Spinal cord (tissue), 10 donors: Measurements from ENCODE around the gene MEIS1. TPM values are rescaled to one million over a fixed set of nuclear protein-coding genes. Genes with fewer than 3 reads are reported as not detected.

Experiments
- DNase-seq, 6 donors: peaks; one replicate each; pipeline versions ENCODE4 v3.0.0 to v3.0.0-alpha.2; 2013 to 2015; ENCODE audit warnings: low spot score in 6 of 6, low read depth in 4 of 6
- H3K27ac ChIP-seq: one replicate; pipeline ENCODE4 v1.5.1; 2013; ENCODE audit warnings: low read depth, low read length, control low read depth
- H3K27me3 ChIP-seq: one replicate; pipeline ENCODE4 v1.6.1; 2013; ENCODE audit warnings: low read length; ENCODE audit not compliant: control insufficient read depth, insufficient read depth
- H3K36me3 ChIP-seq: one replicate; pipeline ENCODE4 v1.6.1; 2013; ENCODE audit warnings: low read length; ENCODE audit not compliant: control insufficient read depth, insufficient read depth
- H3K4me1 ChIP-seq: one replicate; pipeline ENCODE4 v1.6.1; 2013; ENCODE audit warnings: low read length; ENCODE audit not compliant: control insufficient read depth, insufficient read depth
- H3K4me3 ChIP-seq: one replicate; pipeline ENCODE4 v1.5.1; 2013; ENCODE audit warnings: low read depth, low read length, control low read depth
- H3K9me3 ChIP-seq: one replicate; pipeline ENCODE4 v1.6.1; 2013; ENCODE audit warnings: low read length; ENCODE audit not compliant: control insufficient read depth, insufficient read depth
- WGBS: methylation state at CpG from one replicate; pipeline ENCODE4 v1.1.5; 2013; ENCODE audit warnings: missing lambda C conversion rate; ENCODE audit not compliant: insufficient coverage; 5-methylcytosine and 5-hydroxymethylcytosine counted together
- polyA plus RNA-seq, 2 donors: library from polyadenylated mRNA; unstranded; fragments of 120-200 nt; gene quantifications; one replicate each; pipeline ENCODE4 v1.2.1, GENCODE V29; 2013; ENCODE audit not compliant: insufficient read length in 2 of 2
- total RNA-seq, 2 donors: library from RNA; depleted of rRNA in 1 of 2; stranded (reverse); fragments of 120-200 nt in 1 of 2; fragments of >200 nt in 1 of 2; gene quantifications; one replicate each; pipeline versions ENCODE4 v1.2.3 to v1.2.4, GENCODE V29; 2013 to 2014
- donor health status: healthy.

Gene MEIS1
- total and polyA plus RNA-seq, 4 donors: 50.9 to 118 (median 82.0) TPM

- Histone ChIP-seq H3K4me3 (no peak overlapping the region), H3K36me3 (peaks cover 4% of the 10 kb centered on the region), H3K4me1 (peaks cover 8% of the 10 kb centered on the region), H3K9me3 (no peaks in the 10 kb centered on the region), H3K27me3 (no peaks in the 10 kb centered on the region), H3K27ac (peak overlapping the region; percentile 80)
- no CpG with 5 or more reads among the region's 4 CpGs for WGBS
- DNase-seq: no peak
These were observed 133.8 kb downstream of the MEIS1 start for GRCh38 chr2:66568650-66569300.

GRCh38 chr2:66569321-66569851 is 134.5 kb downstream of the MEIS1 start:
- Histone ChIP-seq H3K4me3 (no peak overlapping the region), H3K36me3 (peaks cover 4% of the 10 kb centered on the region), H3K27ac (peak overlapping the region; percentile 80), H3K4me1 (peaks cover 10% of the 10 kb centered on the region), H3K27me3 (no peaks in the 10 kb centered on the region), H3K9me3 (no peaks in the 10 kb centered on the region)
- DNase-seq: peak in 2 of 6 donors; percentile 78 to 93
- WGBS: no CpG with 5 or more reads among the region's 4 CpGs

- peaks cover 10% of the 10 kb centered on the region for H3K4me1 ChIP-seq
- no peak for DNase-seq
These were observed 135.0 kb downstream of the MEIS1 start for GRCh38 chr2:66569974-66570373.

GRCh38 chr2:66570471-66570870 is 135.5 kb downstream of the MEIS1 start:
- no peak for DNase-seq
- peaks cover 15% of the 10 kb centered on the region for H3K4me1 ChIP-seq
- H3K27me3 ChIP-seq: no peaks in the 10 kb centered on the region
- no peak overlapping the region for H3K4me3 ChIP-seq
- WGBS: 40% methylated on average over 1 of the region's 3 CpGs
- H3K9me3 ChIP-seq: no peaks in the 10 kb centered on the region
- peaks cover 4% of the 10 kb centered on the region for H3K36me3 ChIP-seq
- no peak overlapping the region for H3K27ac ChIP-seq

More at GRCh38 chr2:66569974-66570373, 135.0 kb downstream of the MEIS1 start:
- H3K27me3 ChIP-seq: no peaks in the 10 kb centered on the region
- H3K27ac ChIP-seq: peak overlapping the region; percentile 80
- no CpG with 5 or more reads among the region's 2 CpGs for WGBS
- H3K4me3 ChIP-seq: no peak overlapping the region
- peaks cover 4% of the 10 kb centered on the region for H3K36me3 ChIP-seq
- H3K9me3 ChIP-seq: no peaks in the 10 kb centered on the region

GRCh38 chr2:66571918-66572317 is 137.0 kb downstream of the MEIS1 start:
- Histone ChIP-seq H3K27ac (no peak overlapping the region), H3K9me3 (no peaks in the 10 kb centered on the region), H3K27me3 (peaks cover 13% of the 10 kb centered on the region), H3K4me1 (peaks cover 29% of the 10 kb centered on the region), H3K4me3 (no peak overlapping the region), H3K36me3 (peaks cover 4% of the 10 kb centered on the region)
- peak in 1 of 6 donors; percentile 80 for DNase-seq
- WGBS: 80% methylated on average over 1 of the region's 6 CpGs

GRCh38 chr2:66572391-66572790 is 137.5 kb downstream of the MEIS1 start:
- Histone ChIP-seq H3K4me3 (no peak overlapping the region), H3K9me3 (no peaks in the 10 kb centered on the region), H3K27me3 (peaks cover 18% of the 10 kb centered on the region), H3K4me1 (peaks cover 34% of the 10 kb centered on the region), H3K27ac (no peak overlapping the region), H3K36me3 (peaks cover 4% of the 10 kb centered on the region)
- WGBS: no CpG with 5 or more reads among the region's 3 CpGs
- no peak for DNase-seq

GRCh38 chr2:66573416-66573815 is 138.5 kb downstream of the MEIS1 start:
- WGBS: no CpG with 5 or more reads among the region's 7 CpGs
- DNase-seq: peak in 1 of 6 donors; percentile 79
- H3K4me3 ChIP-seq: no peak overlapping the region
- H3K36me3 ChIP-seq: peaks cover 4% of the 10 kb centered on the region
- H3K9me3 ChIP-seq: no peaks in the 10 kb centered on the region
- H3K27me3 ChIP-seq: peaks cover 28% of the 10 kb centered on the region
- H3K27ac ChIP-seq: peak overlapping the region; percentile 82
- H3K4me1 ChIP-seq: peaks cover 44% of the 10 kb centered on the region

- Histone ChIP-seq H3K27ac (peak overlapping the region; percentile 82), H3K36me3 (peaks cover 4% of the 10 kb centered on the region), H3K9me3 (no peaks in the 10 kb centered on the region), H3K27me3 (peaks cover 32% of the 10 kb centered on the region), H3K4me1 (peaks cover 47% of the 10 kb centered on the region), H3K4me3 (peak overlapping the region; percentile 12)
- 20% methylated on average over 7 of the region's 8 CpGs for WGBS
- DNase-seq: peak in 1 of 6 donors; percentile 86
These were observed 138.9 kb downstream of the MEIS1 start for GRCh38 chr2:66573821-66574233.

- peak in 5 of 6 donors; percentile 83 to 98 (median 90) for DNase-seq
- WGBS: 0% methylated on average over 10 of the region's 35 CpGs
- H3K4me3 ChIP-seq: peak overlapping the region; percentile 56
- H3K36me3 ChIP-seq: peaks cover 4% of the 10 kb centered on the region
- no peaks in the 10 kb centered on the region for H3K9me3 ChIP-seq
- H3K27me3 ChIP-seq: peaks cover 43% of the 10 kb centered on the region
- peaks cover 47% of the 10 kb centered on the region for H3K4me1 ChIP-seq
- H3K27ac ChIP-seq: peak overlapping the region; percentile 92
These were observed 140.0 kb downstream of the MEIS1 start for GRCh38 chr2:66574701-66575624.
